SK-N-SH (cell line): ENCODE data around the gene CPLX1. TPM values are rescaled to one million over a fixed set of nuclear protein-coding genes. Genes with fewer than 3 reads are reported as not detected.

Experiments used
- CTCF ChIA-PET: fragments of 300-600, 350-600 bp; formaldehyde crosslinking; extraction: SDS; loops from one replicate; lab custom pipeline; 2021; lab: Yijun Ruan, JAX
- POLR2A ChIA-PET: fragments of 350-600 bp; sonication (Branson Sonifier 250); formaldehyde crosslinking; extraction: SDS; loops from one replicate; lab custom pipeline; 2020; ENCODE audit warnings: antibody characterized with exemption, inconsistent platforms; lab: Yijun Ruan, JAX
- DNase-seq: peaks from one replicate; pipeline ENCODE4 v3.0.0; 2012
- H2AFZ ChIP-seq: fragments of 200-600 bp; sonication (generic); 2 replicates; pipeline ENCODE4 v1.8.1; 2016; ENCODE audit warnings: antibody characterized with exemption, mild to moderate bottlenecking, low read depth
- H3F3A ChIP-seq: fragments of 200-600 bp; sonication (generic); replicated peaks from 2 replicates; pipeline ENCODE3; 2016; ENCODE audit warnings: antibody characterized with exemption, mild to moderate bottlenecking; ENCODE audit not compliant: insufficient read depth
- H3K27ac ChIP-seq, 2 experiments: fragments of 200-500 bp in 1 of 2; fragments of 200-600 bp in 1 of 2; sonication (Bioruptor generic) in 1 of 2; sonication (generic), shearing (Covaris generic) in 1 of 2; 2 replicates each; pipeline versions ENCODE4 v1.5.1 to v1.6.1; 2014 to 2016; ENCODE audit warnings: low read depth in 2 of 2, inconsistent platforms in 1 of 2, low read length in 1 of 2, mild to moderate bottlenecking in 1 of 2, mixed read lengths in 1 of 2
- H3K27me3 ChIP-seq: fragments of 200-600 bp; sonication (generic), shearing (Covaris generic); 2 replicates; pipeline ENCODE4 v1.6.1; 2016; ENCODE audit warnings: mixed run types; ENCODE audit not compliant: insufficient read depth
- H3K36me3 ChIP-seq, 2 experiments: fragments of 200-500 bp in 1 of 2; fragments of 200-600 bp in 1 of 2; sonication (Bioruptor generic) in 1 of 2; sonication (generic) in 1 of 2; replicated peaks in 1 of 2; 2 replicates each; pipeline versions ENCODE3 to v1.5.1; 2014 to 2016; ENCODE audit warnings: low read length in 1 of 2, mild to moderate bottlenecking in 1 of 2; ENCODE audit not compliant: insufficient read depth in 2 of 2, control insufficient read depth in 1 of 2
- H3K4me1 ChIP-seq, 2 experiments: fragments of 200-500 bp in 1 of 2; fragments of 200-600 bp in 1 of 2; sonication (Bioruptor generic) in 1 of 2; sonication (generic), shearing (Covaris generic) in 1 of 2; 2 replicates each; pipeline versions ENCODE4 v1.5.1 to v1.6.1; 2014 to 2016; ENCODE audit warnings: low read depth in 1 of 2, low read length in 1 of 2, mixed run types in 1 of 2; ENCODE audit not compliant: insufficient read depth in 2 of 2, control insufficient read depth in 1 of 2
- H3K4me2 ChIP-seq: fragments of 200-600 bp; sonication (generic), shearing (Covaris generic); 2 replicates; pipeline ENCODE4 v1.6.1; 2017; ENCODE audit warnings: mixed run types
- H3K4me3 ChIP-seq, 2 experiments: fragments of 200-500 bp in 1 of 2; fragments of 200-600 bp in 1 of 2; sonication (Bioruptor generic) in 1 of 2; sonication (generic), shearing (Covaris generic) in 1 of 2; 2 replicates each; pipeline versions ENCODE4 v1.5.1 to v1.8.1; 2014 to 2016; ENCODE audit warnings: low read depth in 2 of 2, inconsistent platforms in 1 of 2, low read length in 1 of 2, mild to moderate bottlenecking in 1 of 2, mixed read lengths in 1 of 2, moderate library complexity in 1 of 2
- H3K79me2 ChIP-seq: fragments of 200-600 bp; sonication (generic); 2 replicates; pipeline ENCODE4 v1.8.1; 2017; ENCODE audit warnings: mild to moderate bottlenecking; ENCODE audit not compliant: insufficient read depth
- H3K9ac ChIP-seq: fragments of 200-600 bp; sonication (generic); 2 replicates; pipeline ENCODE4 v1.6.1; 2017; ENCODE audit warnings: mixed run types
- H3K9me2 ChIP-seq: fragments of 200-600 bp; sonication (generic); 2 replicates; pipeline ENCODE4 v1.6.1; 2017; ENCODE audit warnings: mixed run types
- H3K9me3 ChIP-seq: fragments of 200-600 bp; sonication (generic); 2 replicates; pipeline ENCODE4 v1.6.1; 2017; ENCODE audit warnings: mixed run types, mild to moderate bottlenecking, moderate library complexity
- H4K20me1 ChIP-seq: fragments of 200-600 bp; sonication (generic); 2 replicates; pipeline ENCODE4 v1.6.1; 2017; ENCODE audit warnings: mild to moderate bottlenecking, mixed run types; ENCODE audit not compliant: insufficient read depth
- CTCF ChIP-seq: fragments of 200-600 bp; sonication (generic); IDR thresholded peaks from 2 replicates; pipeline ENCODE4 v1.6.1; 2017; ENCODE audit warnings: antibody characterized with exemption, mild to moderate bottlenecking, moderate library complexity
- ELF1 ChIP-seq: IDR thresholded peaks from 2 replicates; pipeline ENCODE4 v1.4.0; 2012
- EZH2phosphoT487 ChIP-seq: fragments of 200-600 bp; sonication (generic); IDR thresholded peaks from 2 replicates; pipeline ENCODE4 v1.6.1; 2017; ENCODE audit warnings: low read depth, mixed run types, mild to moderate bottlenecking, antibody characterized with exemption, moderate library complexity, borderline replicate concordance
- FOSL2 ChIP-seq: IDR thresholded peaks from 2 replicates; pipeline ENCODE4 v1.4.0; 2012; ENCODE audit warnings: low read depth, mild to moderate bottlenecking, moderate library complexity, borderline replicate concordance
- FOXJ3 ChIP-seq: sonication (generic); formaldehyde crosslinking; IDR thresholded peaks from 2 replicates; pipeline ENCODE4 v1.5.1; 2020; ENCODE audit warnings: mild to moderate bottlenecking, missing genetic modification reagents
- GABPA ChIP-seq: IDR thresholded peaks from 2 replicates; pipeline ENCODE4 v1.4.0; 2012; ENCODE audit warnings: low read depth, mild to moderate bottlenecking
- JUND ChIP-seq: IDR thresholded peaks from 2 replicates; pipeline ENCODE4 v1.4.0; 2012
- NFIC ChIP-seq: IDR thresholded peaks from 2 replicates; pipeline ENCODE4 v1.4.0; 2012; ENCODE audit warnings: borderline replicate concordance
- NRF1 ChIP-seq: IDR thresholded peaks from 2 replicates; pipeline ENCODE4 v1.6.1; 2012; ENCODE audit warnings: low read depth, mild to moderate bottlenecking, low read length
- POLR2AphosphoS5 ChIP-seq: IDR thresholded peaks from 2 replicates; pipeline ENCODE4 v1.6.1; 2012; ENCODE audit warnings: low read depth, low read length
- RAD21 ChIP-seq: IDR thresholded peaks from 2 replicates; pipeline ENCODE4 v1.6.1; 2012; ENCODE audit warnings: mild to moderate bottlenecking, low read length
- RCOR1 ChIP-seq: fragments of 150-350 bp; IDR thresholded peaks from 2 replicates; pipeline ENCODE4 v1.6.1; 2017; ENCODE audit warnings: antibody characterized with exemption, low read length
- RFX5 ChIP-seq: IDR thresholded peaks from 2 replicates; pipeline ENCODE4 v1.6.1; 2012; ENCODE audit warnings: mild to moderate bottlenecking, improper control_type of control experiment, low read length
- RXRA ChIP-seq: IDR thresholded peaks from 2 replicates; pipeline ENCODE4 v1.4.0; 2012; ENCODE audit warnings: low read depth, mild to moderate bottlenecking, borderline replicate concordance
- TAF1 ChIP-seq: IDR thresholded peaks from 2 replicates; pipeline ENCODE4 v1.6.1; 2012; ENCODE audit warnings: low read depth, mild to moderate bottlenecking, low read length, moderate library complexity, borderline replicate concordance
- TCF12 ChIP-seq: IDR thresholded peaks from 2 replicates; pipeline ENCODE4 v1.4.0; 2012
- USF1 ChIP-seq: IDR thresholded peaks from 2 replicates; pipeline ENCODE4 v1.4.0; 2012; ENCODE audit warnings: low read depth, borderline replicate concordance
- USF2 ChIP-seq: fragments of 150-350 bp; IDR thresholded peaks from 2 replicates; pipeline ENCODE4 v1.6.1; 2017; ENCODE audit warnings: antibody characterized with exemption, low read length, low read depth, borderline replicate concordance
- YY1 ChIP-seq: IDR thresholded peaks from 2 replicates; pipeline ENCODE4 v1.4.0; 2012; ENCODE audit warnings: low read depth, mild to moderate bottlenecking
- WGBS: methylation state at CpG from one replicate; pipeline ENCODE4 v1.1.6; 2017; ENCODE audit warnings: low lambda C conversion rate; 5-methylcytosine and 5-hydroxymethylcytosine counted together
- polyA plus RNA-seq, 3 experiments: library from polyadenylated mRNA; depleted of rRNA; stranded (reverse); fragments of >200 nt; gene quantifications; 2 replicates each; pipeline ENCODE4 v1.2.3, GENCODE V29; 2012

Gene CPLX1
- polyA plus RNA-seq, 1 of the 3 experiments (the other 2 are of a cell fraction) = 0.56 TPM

- no peak overlapping the region for H3K4me2 ChIP-seq
- 95% methylated on average over 11 of the region's 11 CpGs for WGBS
- no peak overlapping the region for H3K4me3 ChIP-seq
- no peaks in the 10 kb centered on the region for H3K4me1 ChIP-seq
- H3K27me3 ChIP-seq = no peaks in the 10 kb centered on the region
- TF ChIP-seq FOXJ3 (CRISPR knock-in tag) = no peak
- no peak for TF ChIP-seq EZH2phosphoT487
- no peak for TF ChIP-seq YY1
- TF ChIP-seq USF2 = no peak
- no peak for TF ChIP-seq RCOR1
- TF ChIP-seq CTCF = no peak
- TF ChIP-seq RAD21 = no peak
- TF ChIP-seq FOSL2 = no peak
- TF ChIP-seq NRF1 = no peak
- TF ChIP-seq, all 33 proteins: peak for 0
- H2AFZ ChIP-seq = no peak overlapping the region
- ChIA-PET POLR2A (no interaction called here), CTCF (interaction anchor here (0.9 to 1.6 kb wide), 3 partner anchors 8 to 14 kb away, joined by 3 read pairs; no protein-coding TSS in a partner anchor)
- no peaks in the 10 kb centered on the region for H3K9me2 ChIP-seq
- no peak overlapping the region for H3K9ac ChIP-seq
- no peaks in the 10 kb centered on the region for H4K20me1 ChIP-seq
- H3K36me3 ChIP-seq = peaks cover 9 to 35% of the 10 kb centered on the region in 2 experiments
- no peak overlapping the region for H3K27ac ChIP-seq
- no peaks in the 10 kb centered on the region for H3F3A ChIP-seq
- H3K79me2 ChIP-seq = no peaks in the 10 kb centered on the region
- no peaks in the 10 kb centered on the region for H3K9me3 ChIP-seq
- DNase-seq = no peak
Observed at GRCh38 chr4:857461-857860, 31.5 kb upstream of the CPLX1 start.

- H2AFZ ChIP-seq = no peak overlapping the region
- peaks cover 9 to 32% of the 10 kb centered on the region in 2 experiments for H3K36me3 ChIP-seq
- no peaks in the 10 kb centered on the region for H3K27me3 ChIP-seq
- H3K9ac ChIP-seq = no peak overlapping the region
- H3K4me1 ChIP-seq = no peaks in the 10 kb centered on the region
- POLR2A ChIA-PET = no interaction called here
- H3K4me3 ChIP-seq = no peak overlapping the region
- no peaks in the 10 kb centered on the region for H3K9me2 ChIP-seq
- WGBS = 100% methylated on average over 3 of the region's 3 CpGs
- TF ChIP-seq FOSL2 (no peak), NFIC (no peak), TAF1 (no peak), JUND (no peak), RFX5 (no peak), ELF1 (no peak), RCOR1 (no peak), NRF1 (no peak), USF1 (no peak), RXRA (no peak), TCF12 (no peak), FOXJ3 (CRISPR knock-in tag) (no peak), GABPA (no peak), POLR2AphosphoS5 (no peak)
- TF ChIP-seq, all 33 proteins: peak for 0
- no peak for DNase-seq
- Histone ChIP-seq H3K9me3 (no peaks in the 10 kb centered on the region), H3K79me2 (no peaks in the 10 kb centered on the region), H3F3A (no peaks in the 10 kb centered on the region), H4K20me1 (no peaks in the 10 kb centered on the region), H3K4me2 (no peak overlapping the region), H3K27ac (no peak overlapping the region)
- CTCF ChIA-PET = no interaction called here
Observed at GRCh38 chr4:856225-856901, 30.4 kb upstream of the CPLX1 start.
